ENCODE data around the gene ABHD15. TPM values are rescaled to one million over a fixed set of nuclear protein-coding genes. Genes with fewer than 3 reads are reported as not detected.

Gene ABHD15
- total RNA-seq, 1 donor from 2014 or later: 13.3 TPM

DNA sequence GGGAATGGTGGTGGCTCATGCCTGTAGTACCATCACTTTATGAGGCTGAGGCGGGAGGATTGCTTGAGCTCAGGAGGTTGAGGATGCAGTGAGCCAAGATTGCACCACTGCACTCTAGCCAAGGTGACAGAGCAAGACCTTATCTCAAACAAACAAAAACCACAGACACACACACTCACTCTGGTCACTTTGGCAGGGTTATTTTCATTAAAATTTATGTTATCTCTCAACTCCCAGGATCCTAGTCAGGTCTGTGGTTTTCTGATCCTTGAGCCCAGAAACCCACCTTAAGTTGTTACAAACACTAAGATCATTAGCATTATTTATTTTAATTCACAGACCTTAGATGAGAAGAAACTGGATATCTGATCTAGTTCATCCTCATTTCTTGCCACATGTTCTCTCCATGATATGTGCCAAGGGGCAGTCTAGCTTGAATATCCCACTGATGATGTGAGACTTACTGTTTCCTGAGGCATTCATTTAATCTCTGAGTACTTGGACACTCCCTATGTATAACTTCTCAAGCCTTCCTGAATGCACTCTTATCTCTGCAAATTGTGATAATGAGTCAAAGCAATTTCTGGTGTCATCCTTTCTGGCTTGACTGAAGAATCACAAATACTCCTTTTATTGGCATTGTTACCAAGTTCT, 9.6 kb downstream of the ABHD15 start:
- no peak for TF ChIP-seq POLR2AphosphoS5 (IDR thresholded peaks at IDR 0.05; ENCODE audit: insufficient read depth in 1 of 2, low read depth in 1 of 2)
- TF ChIP-seq, protein P1, sequence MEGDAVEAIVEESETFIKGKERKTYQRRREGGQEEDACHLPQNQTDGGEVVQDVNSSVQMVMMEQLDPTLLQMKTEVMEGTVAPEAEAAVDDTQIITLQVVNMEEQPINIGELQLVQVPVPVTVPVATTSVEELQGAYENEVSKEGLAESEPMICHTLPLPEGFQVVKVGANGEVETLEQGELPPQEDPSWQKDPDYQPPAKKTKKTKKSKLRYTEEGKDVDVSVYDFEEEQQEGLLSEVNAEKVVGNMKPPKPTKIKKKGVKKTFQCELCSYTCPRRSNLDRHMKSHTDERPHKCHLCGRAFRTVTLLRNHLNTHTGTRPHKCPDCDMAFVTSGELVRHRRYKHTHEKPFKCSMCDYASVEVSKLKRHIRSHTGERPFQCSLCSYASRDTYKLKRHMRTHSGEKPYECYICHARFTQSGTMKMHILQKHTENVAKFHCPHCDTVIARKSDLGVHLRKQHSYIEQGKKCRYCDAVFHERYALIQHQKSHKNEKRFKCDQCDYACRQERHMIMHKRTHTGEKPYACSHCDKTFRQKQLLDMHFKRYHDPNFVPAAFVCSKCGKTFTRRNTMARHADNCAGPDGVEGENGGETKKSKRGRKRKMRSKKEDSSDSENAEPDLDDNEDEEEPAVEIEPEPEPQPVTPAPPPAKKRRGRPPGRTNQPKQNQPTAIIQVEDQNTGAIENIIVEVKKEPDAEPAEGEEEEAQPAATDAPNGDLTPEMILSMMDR (IDR thresholded peaks at IDR 0.05): no peak
- TF ChIP-seq POLR2A (IDR thresholded peaks at IDR 0.05): no peak
- no peak for DNase-seq (ENCODE audit: extremely low spot score in 2 of 2)
- Histone ChIP-seq H3K27me3 (no peaks in the 10 kb centered on the region), H3K4me1 (no peaks in the 10 kb centered on the region), H3K27ac (no peak overlapping the region), H3K4me3 (no peak overlapping the region), H3K36me3 (peaks cover 0 to 6% of the 10 kb centered on the region in 2 donors), H3K9me3 (no peaks in the 10 kb centered on the region)
- intact Hi-C loops (cut with DNase I): no loop called here

DNA sequence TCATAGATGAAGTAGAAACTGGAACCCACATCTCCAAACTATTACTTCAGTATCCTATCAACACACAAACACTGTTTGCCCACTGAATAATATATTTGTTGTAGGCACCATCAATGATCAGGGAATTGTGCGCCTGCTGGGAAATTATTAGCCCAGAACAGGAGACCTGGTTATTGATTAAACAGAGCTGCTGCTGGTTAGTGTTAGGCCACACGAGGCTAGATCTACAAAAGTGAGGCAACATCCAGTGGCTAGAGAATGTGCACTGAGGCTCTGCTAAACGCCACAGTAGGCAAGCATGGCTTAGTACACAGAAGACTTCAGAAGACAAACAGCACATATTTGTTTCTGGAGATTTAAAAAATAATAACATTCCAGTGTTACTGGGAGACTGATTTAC, 11.0 kb downstream of the ABHD15 start:
- H3K27me3 ChIP-seq: no peaks in the 10 kb centered on the region
- no peak for DNase-seq (ENCODE audit: extremely low spot score in 2 of 2)
- intact Hi-C loops (cut with DNase I): no loop called here
- no peak overlapping the region for H3K27ac ChIP-seq
- no peak for TF ChIP-seq POLR2A (IDR thresholded peaks at IDR 0.05)
- TF ChIP-seq, protein P1 (IDR thresholded peaks at IDR 0.05): no peak
- no peak for TF ChIP-seq POLR2AphosphoS5 (IDR thresholded peaks at IDR 0.05; ENCODE audit: insufficient read depth in 1 of 2, low read depth in 1 of 2)
- H3K36me3 ChIP-seq: no peaks in the 10 kb centered on the region
- H3K4me3 ChIP-seq: no peak overlapping the region
- H3K4me1 ChIP-seq: no peaks in the 10 kb centered on the region
- no peaks in the 10 kb centered on the region for H3K9me3 ChIP-seq

GRCh38 chr17:29549177-29549923, 17.5 kb downstream of the ABHD15 start:
- no peak overlapping the region for H3K27ac ChIP-seq
- no peaks in the 10 kb centered on the region for H3K27me3 ChIP-seq
- no peaks in the 10 kb centered on the region for H3K9me3 ChIP-seq
- intact Hi-C loops (cut with DNase I): no loop called here
- peaks cover 9% of the 10 kb centered on the region for H3K4me1 ChIP-seq
- no peak for DNase-seq (ENCODE audit: extremely low spot score in 2 of 2)
- TF ChIP-seq POLR2AphosphoS5 (IDR thresholded peaks at IDR 0.05; ENCODE audit: insufficient read depth in 1 of 2, low read depth in 1 of 2) (no peak), POLR2A (IDR thresholded peaks at IDR 0.05) (no peak)
- TF ChIP-seq, protein P1 (IDR thresholded peaks at IDR 0.05): no peak
- no peaks in the 10 kb centered on the region for H3K36me3 ChIP-seq
- H3K4me3 ChIP-seq: no peak overlapping the region

GRCh38 chr17:29546830-29547229, 20.0 kb downstream of the ABHD15 start:
- Histone ChIP-seq H3K27ac (no peak overlapping the region), H3K4me3 (no peak overlapping the region), H3K4me1 (peaks cover 9% of the 10 kb centered on the region), H3K36me3 (peaks cover 0 to 17% of the 10 kb centered on the region in 2 donors), H3K9me3 (no peaks in the 10 kb centered on the region), H3K27me3 (no peaks in the 10 kb centered on the region)
- DNase-seq (ENCODE audit: extremely low spot score in 2 of 2): no peak
- TF ChIP-seq POLR2A (IDR thresholded peaks at IDR 0.05) (no peak), POLR2AphosphoS5 (IDR thresholded peaks at IDR 0.05; ENCODE audit: insufficient read depth in 1 of 2, low read depth in 1 of 2) (no peak)
- TF ChIP-seq, protein P1 (IDR thresholded peaks at IDR 0.05): no peak
- intact Hi-C loops (cut with DNase I): no loop called here

GRCh38 chr17:29546085-29546484, 20.8 kb downstream of the ABHD15 start:
- H3K9me3 ChIP-seq: no peaks in the 10 kb centered on the region
- no peak overlapping the region for H3K27ac ChIP-seq
- H3K4me3 ChIP-seq: no peak overlapping the region
- DNase-seq (ENCODE audit: extremely low spot score in 2 of 2): no peak
- peaks cover 0 to 17% of the 10 kb centered on the region in 2 donors for H3K36me3 ChIP-seq
- peaks cover 9% of the 10 kb centered on the region for H3K4me1 ChIP-seq
- TF ChIP-seq POLR2AphosphoS5 (IDR thresholded peaks at IDR 0.05; ENCODE audit: insufficient read depth in 1 of 2, low read depth in 1 of 2) (no peak), POLR2A (IDR thresholded peaks at IDR 0.05) (no peak)
- TF ChIP-seq, protein P1 (IDR thresholded peaks at IDR 0.05): no peak
- no peaks in the 10 kb centered on the region for H3K27me3 ChIP-seq
- intact Hi-C loops (cut with DNase I): no loop called here
